ENCODE data around the gene SRPK2.
"Not testable (repeated sequence)": the region's sequence is repeated elsewhere in the genome, so short reads cannot be mapped to it uniquely, and the experiment has no call there.

SRPK2 gene

GRCh38 chr7:105215821-105216220, 172.9 kb downstream of the SRPK2 start:
- no peak for DNase-seq

GRCh38 chr7:105215182-105215581, 173.5 kb downstream of the SRPK2 start:
- no peak for DNase-seq

- DNase-seq: peak in 1 of 2 donors; percentile 16
Observed at GRCh38 chr7:105213611-105214010, 175.1 kb downstream of the SRPK2 start.

DNA sequence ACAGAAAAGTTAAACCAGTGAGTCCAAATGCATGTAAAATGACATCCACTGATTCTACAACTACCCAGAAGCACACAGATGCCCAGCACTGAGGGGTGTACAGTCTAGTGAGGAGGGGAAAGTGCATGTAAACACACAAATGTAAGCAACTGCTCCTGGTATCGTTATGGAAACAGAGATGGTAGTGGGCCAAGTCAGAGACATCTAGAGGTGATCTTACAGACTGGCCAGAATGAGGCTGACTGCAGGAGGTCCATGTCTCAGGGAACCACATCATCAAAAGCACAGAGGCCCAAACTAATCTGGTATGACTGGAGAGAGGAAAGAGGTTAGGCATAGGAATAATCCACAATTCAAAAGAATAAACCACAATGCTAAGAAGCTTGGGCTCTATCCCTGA, 176.5 kb downstream of the SRPK2 start:
- no peak for DNase-seq

GRCh38 chr7:105210721-105211205, 178.0 kb downstream of the SRPK2 start:
- DNase-seq: no peak

- no peak for DNase-seq
Observed at GRCh38 chr7:105209870-105210269, 178.9 kb downstream of the SRPK2 start.

GRCh38 chr7:105209433-105209832, 179.3 kb downstream of the SRPK2 start:
- DNase-seq: no peak

- DNase-seq: no peak
Observed at GRCh38 chr7:105206985-105207384, 181.7 kb downstream of the SRPK2 start.

GRCh38 chr7:105205592-105206237, 183.0 kb downstream of the SRPK2 start:
- no peak for DNase-seq

DNA sequence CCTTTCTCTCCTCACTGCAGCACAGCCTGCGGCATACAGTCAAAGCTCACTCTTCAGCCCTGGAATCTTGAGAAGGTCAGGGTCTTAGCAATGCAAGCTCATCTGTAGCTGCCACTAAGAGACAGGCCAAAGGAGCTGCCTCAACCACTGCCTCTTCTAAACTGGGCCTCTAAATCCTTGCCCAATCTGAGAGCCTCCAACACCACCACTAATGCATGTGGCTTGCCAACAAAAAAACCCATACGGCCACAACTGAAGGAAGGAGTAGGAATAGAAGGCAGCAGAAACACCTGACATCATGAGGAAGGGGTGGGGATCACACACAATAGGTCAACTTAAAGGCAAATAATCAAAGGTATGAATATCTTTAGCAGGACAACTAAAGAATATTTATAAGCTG, 183.8 kb downstream of the SRPK2 start:
- no peak for DNase-seq

DNA sequence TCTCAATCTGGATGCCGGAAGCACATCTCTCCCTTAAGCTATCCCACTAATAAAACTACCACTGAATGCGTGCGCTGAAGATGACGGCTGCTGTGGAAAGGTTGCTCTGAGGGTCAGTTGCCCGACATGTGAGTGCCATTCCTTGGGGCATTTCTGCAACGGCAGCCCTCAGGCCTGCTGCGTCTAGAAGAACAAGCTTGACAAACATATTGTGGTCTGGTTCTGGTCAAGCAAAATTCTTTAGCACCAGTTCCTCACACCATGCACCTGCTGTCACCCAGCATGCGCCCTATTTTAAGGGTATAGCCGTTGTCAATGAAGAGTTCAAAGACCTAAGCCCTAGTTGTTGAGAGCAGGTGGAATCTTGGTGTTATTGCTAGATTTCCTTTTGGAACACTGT, 184.2 kb downstream of the SRPK2 start:
- DNase-seq: no peak

- no peak for DNase-seq
Observed at GRCh38 chr7:105202616-105203015, 186.1 kb downstream of the SRPK2 start.

DNA sequence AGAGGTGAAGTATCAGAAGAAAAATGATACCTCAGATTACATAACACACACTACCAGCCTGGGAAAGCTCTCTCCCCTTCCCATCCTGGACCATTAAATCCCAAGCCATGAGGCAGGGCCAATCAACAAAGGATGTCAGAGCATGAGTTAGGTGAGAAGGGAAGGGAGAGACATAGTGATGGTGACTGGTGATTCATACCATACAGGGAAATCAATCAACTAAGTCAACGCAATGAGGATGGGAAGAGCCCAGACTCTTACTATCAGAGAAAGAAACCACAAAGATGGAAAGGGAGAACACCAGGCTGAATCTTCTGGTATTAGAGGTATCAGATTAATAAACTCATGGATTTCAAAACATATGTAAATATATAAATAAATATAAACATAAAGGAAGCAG, 189.3 kb downstream of the SRPK2 start:
- no peak for DNase-seq

DNA sequence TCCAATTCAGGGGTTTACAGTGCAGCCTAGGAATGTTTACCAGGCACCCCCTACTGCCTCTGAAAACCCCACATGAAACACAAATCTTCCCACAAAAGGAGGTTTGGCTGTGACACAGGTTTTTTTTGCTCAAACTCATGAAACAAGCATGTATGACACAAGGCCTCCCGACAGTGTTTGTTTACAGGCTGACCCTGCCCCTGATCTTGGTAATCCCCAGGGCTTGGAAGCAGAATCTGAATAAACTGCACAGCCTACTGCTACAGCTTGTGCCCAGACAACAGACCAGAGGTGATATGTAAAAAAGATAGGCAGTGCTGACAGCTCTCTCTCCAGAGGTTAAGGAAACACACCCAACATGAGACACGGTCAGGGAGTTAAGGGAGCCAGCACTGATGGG, 190.5 kb downstream of the SRPK2 start:
- no peak for DNase-seq

DNA sequence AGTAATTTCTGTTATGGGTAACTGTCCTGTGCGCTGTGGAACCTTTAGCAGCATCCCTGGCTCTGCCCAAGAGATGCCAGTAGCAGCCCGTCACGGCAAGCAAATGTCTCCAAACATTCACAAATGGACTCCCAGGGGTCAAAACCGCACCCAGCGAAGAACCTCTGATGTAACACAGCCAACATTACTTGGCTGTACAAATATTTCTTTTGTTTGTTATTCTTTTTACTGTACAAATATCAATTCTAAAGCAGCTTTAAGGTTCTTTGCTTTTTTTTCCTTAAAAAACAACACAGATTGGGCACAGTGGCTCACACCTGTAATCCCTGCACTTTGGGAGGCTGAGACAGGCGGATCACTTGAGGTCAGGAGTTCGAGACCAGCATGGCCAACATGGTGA, 192.2 kb downstream of the SRPK2 start:
- DNase-seq: no peak

GRCh38 chr7:105195891-105196290, 192.8 kb downstream of the SRPK2 start:
- no peak for DNase-seq

GRCh38 chr7:105194959-105195358, 193.8 kb downstream of the SRPK2 start:
- DNase-seq: not testable (repeated sequence)

GRCh38 chr7:105191331-105191730, 197.4 kb downstream of the SRPK2 start:
- DNase-seq: no peak

GRCh38 chr7:105189859-105190492, 198.7 kb downstream of the SRPK2 start:
- no peak for DNase-seq

GRCh38 chr7:105188201-105188600, 200.5 kb downstream of the SRPK2 start:
- DNase-seq: no peak

DNA sequence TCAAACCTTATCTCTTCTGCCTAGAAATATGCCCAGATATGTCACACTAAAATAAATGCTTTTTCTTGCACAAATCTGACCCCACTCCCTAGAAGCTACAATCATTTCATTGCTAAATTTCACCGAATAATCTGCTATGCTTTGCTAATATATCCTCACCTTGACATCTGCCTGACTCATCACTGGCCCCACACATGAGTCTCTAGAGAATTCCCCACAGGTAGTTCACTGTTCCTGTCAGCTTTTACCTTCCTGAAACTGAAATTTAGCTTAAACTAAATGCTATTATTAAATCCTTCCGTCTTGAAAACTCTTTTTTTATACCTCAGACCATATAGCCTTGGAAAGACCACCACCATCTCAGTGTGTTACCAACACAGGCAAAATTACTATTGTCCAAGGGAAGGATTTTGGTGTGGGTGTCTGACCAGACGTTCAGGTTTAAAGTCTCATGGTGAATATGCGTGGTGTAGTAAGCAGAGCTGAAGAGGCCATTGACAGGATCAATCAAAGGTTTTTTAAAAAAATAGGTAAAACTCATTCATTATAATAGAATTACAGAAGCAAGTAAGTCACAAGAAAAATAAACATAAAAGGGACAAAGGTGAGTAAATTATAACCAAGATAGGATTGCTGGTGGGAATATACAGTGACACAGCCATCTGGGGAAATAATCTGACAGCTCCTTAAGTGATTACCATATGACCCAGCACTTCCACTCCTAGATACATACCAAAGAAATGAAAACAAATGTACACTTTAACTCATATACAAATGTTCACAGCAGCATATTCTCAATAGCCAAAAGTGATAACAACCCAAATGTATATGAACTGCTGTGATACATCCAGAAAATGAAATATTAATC, 201.2 kb downstream of the SRPK2 start:
- DNase-seq: no peak

- no peak for DNase-seq
Observed at GRCh38 chr7:105185290-105186010, 203.3 kb downstream of the SRPK2 start.

DNA sequence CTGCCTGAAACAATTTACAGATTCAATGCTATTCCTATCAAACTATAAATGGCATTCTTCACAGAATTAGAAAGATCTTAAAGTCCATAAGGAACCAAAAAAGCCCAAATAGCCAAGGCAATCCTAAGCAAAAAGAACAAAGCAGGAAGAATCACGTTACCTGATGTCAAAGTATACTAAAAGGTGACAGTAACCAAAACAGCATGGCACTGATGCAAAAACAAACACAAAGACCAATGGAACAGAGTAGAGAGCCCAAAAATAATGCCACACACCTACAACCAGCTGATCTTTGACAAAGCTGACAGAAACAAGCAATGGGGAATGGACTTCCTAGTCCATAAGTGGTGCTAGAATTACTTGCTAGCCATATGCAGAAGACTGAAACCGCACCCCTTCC, 208.7 kb downstream of the SRPK2 start:
- no peak for DNase-seq

Data from bone marrow (tissue), 2 donors.